OCI-LY7 (cell line): ENCODE results near the gene E2F6.

Experiments
- CTCF ChIP-seq: fragments of 200-600 bp; sonication (generic); conservative IDR thresholded peaks from 2 replicates; pipeline ENCODE4 v1.5.1; 2014; ENCODE audit warnings: mild to moderate bottlenecking, antibody characterized with exemption, low read length, moderate library complexity, mixed read lengths
- EZH2phosphoT487 ChIP-seq: fragments of 200-600 bp; sonication (generic); IDR thresholded peaks from 2 replicates; pipeline ENCODE4 v1.6.1; 2018; ENCODE audit warnings: low read depth, borderline replicate concordance, mild to moderate bottlenecking, mixed run types, antibody characterized with exemption, low read length, moderate library complexity, mixed read lengths

GRCh38 chr2:11409572-11409959 is 56.4 kb downstream of the E2F6 start:
- TF ChIP-seq CTCF = no peak
- no peak for TF ChIP-seq EZH2phosphoT487
